ENCODE results near the gene NANOS2. TPM values are rescaled to one million over a fixed set of nuclear protein-coding genes. Genes with fewer than 3 reads are reported as not detected.

Gene NANOS2
- total and polyA plus RNA-seq, 2 of the 13 experiments (the other 11 are each of a cell fraction or from before 2014, with no cell fraction given), result not detected

GRCh38 chr19:45873219-45873772 lies 41.3 kb downstream of the NANOS2 start (continued):
- no peak for TF ChIP-seq ZBTB46 (CRISPR knock-in tag; IDR thresholded peaks at IDR 0.05; ENCODE audit: borderline replicate concordance)
- TF ChIP-seq SP1 (IDR thresholded peaks at IDR 0.05), result no peak
- no peak for TF ChIP-seq SP1 (CRISPR knock-in tag; IDR thresholded peaks at IDR 0.05)
- no peak for TF ChIP-seq TBL1XR1 (IDR thresholded peaks at IDR 0.05; ENCODE audit: borderline replicate concordance, low read length, partially characterized antibody)
- no peak for TF ChIP-seq ZNF44 (CRISPR knock-in tag; IDR thresholded peaks at IDR 0.05)
- TF ChIP-seq ZNF614 (CRISPR knock-in tag; IDR thresholded peaks at IDR 0.05; ENCODE audit: borderline replicate concordance), result no peak
- TF ChIP-seq GABPB1 (CRISPR knock-in tag; IDR thresholded peaks at IDR 0.05), result no peak
- peak; percentile 30; the same call in 1 of the 2 replicates for TF ChIP-seq ZMAT3 (CRISPR knock-in tag; conservative IDR thresholded peaks at IDR 0.05)
- TF ChIP-seq ZKSCAN1 (IDR thresholded peaks at IDR 0.05; ENCODE audit: low read length), result no peak
- no peak for TF ChIP-seq ZNF318 (CRISPR knock-in tag; IDR thresholded peaks at IDR 0.05)
- no peak for TF ChIP-seq NCOR1 (IDR thresholded peaks at IDR 0.05; ENCODE audit: borderline replicate concordance, low read length)
- 0 out of 2 replicates have a peak, but pooled peaks have one; percentile 76 for TF ChIP-seq ZXDC (CRISPR knock-in tag; IDR thresholded peaks at IDR 0.05)
- no peak for TF ChIP-seq CREB1 (IDR thresholded peaks at IDR 0.05)
- TF ChIP-seq CREB1 (CRISPR knock-in tag; IDR thresholded peaks at IDR 0.05), result no peak
- no peak for TF ChIP-seq ZNF558 (CRISPR knock-in tag; IDR thresholded peaks at IDR 0.05; ENCODE audit: borderline replicate concordance)
- no peak for TF ChIP-seq ZNF691 (CRISPR knock-in tag; IDR thresholded peaks at IDR 0.05; ENCODE audit: borderline replicate concordance, low read depth)
- TF ChIP-seq WIZ (CRISPR knock-in tag; IDR thresholded peaks at IDR 0.05), result 0 out of 2 replicates have a peak, but pooled peaks have one; percentile 40

All from HepG2 (cell line).